Heart left ventricle (tissue), 16 donors: ENCODE results near the gene ICA1. TPM values are rescaled to one million over a fixed set of nuclear protein-coding genes. Genes with fewer than 3 reads are reported as not detected.

Source experiments
- ATAC-seq, 4 donors: fragments of 200-7000 bp; cut with Tn5 transposase; one replicate each; pipeline ENCODE4 v1.9.1; 2020 to 2022; ENCODE audit warnings: moderate library complexity in 4 of 4, mild to moderate bottlenecking in 3 of 4, moderate number of reproducible peaks in 1 of 4
- DNase-seq, 5 donors: peaks; one replicate each; pipeline ENCODE4 v3.0.0-alpha.2; 2020
- H3K27ac ChIP-seq, 12 donors: fragments of 200-600 bp; sonication (generic) in 4 of 12; one replicate each; pipeline versions ENCODE4 v1.5.0 to v1.8.0; 2016 to 2022; ENCODE audit warnings: mild to moderate bottlenecking in 2 of 12
- H3K27me3 ChIP-seq, 9 donors: fragments of 200-600 bp; sonication (generic) in 2 of 9; one replicate each; pipeline versions ENCODE4 v1.5.1 to v1.8.0; 2016 to 2022; ENCODE audit warnings: mild to moderate bottlenecking in 3 of 9
- H3K36me3 ChIP-seq, 9 donors: fragments of 200-600 bp; sonication (generic) in 2 of 9; one replicate each; pipeline versions ENCODE4 v1.5.0 to v1.8.0; 2018 to 2022; ENCODE audit warnings: mild to moderate bottlenecking in 2 of 9
- H3K4me1 ChIP-seq, 12 donors: fragments of 200-600 bp; sonication (generic) in 4 of 12; one replicate each; pipeline versions ENCODE4 v1.5.0 to v1.8.0; 2016 to 2022; ENCODE audit warnings: mild to moderate bottlenecking in 3 of 12
- H3K4me3 ChIP-seq, 12 donors: fragments of 200-600 bp; sonication (generic) in 4 of 12; one replicate each; pipeline versions ENCODE4 v1.5.0 to v1.8.0; 2017 to 2022; ENCODE audit warnings: mild to moderate bottlenecking in 9 of 12, moderate library complexity in 4 of 12
- H3K9me3 ChIP-seq, 12 donors: fragments of 200-600 bp; sonication (generic) in 4 of 12; one replicate each; pipeline versions ENCODE4 v1.5.0 to v1.8.0; 2016 to 2022; ENCODE audit warnings: mild to moderate bottlenecking in 1 of 12
- POLR2A ChIP-seq, 2 donors: fragments of 450-650 bp; IDR thresholded peaks; one replicate each; pipeline ENCODE4 v1.6.1; 2017; ENCODE audit warnings: antibody characterized with exemption in 2 of 2, mild to moderate bottlenecking in 2 of 2, moderate library complexity in 2 of 2
- WGBS, 4 donors: extraction: QIAGEN DNeasy Blood & Tissue Kit in 2 of 4; methylation state at CpG; one replicate each; pipeline versions ENCODE4 v1.1.5 to v1.1.7; 2013 to 2018; 5-methylcytosine and 5-hydroxymethylcytosine counted together
- intact Hi-C, 10 donors: fragments of 100-400 bp; cut with DNase I; formaldehyde crosslinking; loops; one replicate each; pipeline versions ENCODE4 v1.11.1 to v1.14.2; 2022
- polyA plus RNA-seq, 2 donors: library from polyadenylated mRNA; stranded (reverse); fragments of 200-250 nt; gene quantifications; one replicate each; pipeline ENCODE4 v1.2.3, GENCODE V29; 2013
- total RNA-seq, 9 donors: library from RNA; depleted of rRNA in 2 of 9; stranded (reverse); fragments of >200 nt in 2 of 9; fragmentation: NEBNext Ultra II Directional in 3 of 9; extraction: Animal tissue kit (Norgen Biotek cat#: 25700) in 3 of 9; gene quantifications; one replicate each; pipeline versions ENCODE4 v1.1.0 to v1.2.4, GENCODE V29; 2016 to 2023
- TF ChIP-seq, protein P1 (sequence below), 12 donors: fragments of 200-600 bp; sonication (generic) in 4 of 12; IDR thresholded peaks; one replicate each; pipeline versions ENCODE4 v1.5.0 to v1.8.0; 2018 to 2022; ENCODE audit warnings: antibody characterized with exemption in 12 of 12, mild to moderate bottlenecking in 5 of 12
- donor health status: ischemic (EF 13 %, LVEDD 7.1; RV severe dilation, severe dysfunction).
- donor health status: healthy with polysubstance abuse.
- donor health status: DM: no; HTN: yes; CAD: no.
- donor health status: DM: no; HTN: no; CAD: no.
- donor health status: ischemic (EF 25% LVEDD 6.9; RV normal size, moderate dysfunction).
- donor health status: ischemic (EF 25% LVEDD 5.7; RV mildly dilated, moderate dysfunction).
- donor health status: healthy.
- donor health status: DM: yes; HTN: yes; CAD: no.
- donor health status: ischemic (EF 35%, LVEDD 5.7; RV mildly dilated, moderate dysfunction).
- donor health status: nonischemic (EF 11% LVEDD 7.7; RV severe dilation, severe dysfunction).
- donor health status: DM: yes; HTN: yes; CAD: no.
- donor health status: PGD.
- donor health status: ischemic (EF 29% LVEDD 5.4; RV normal size, mild dysfunction).
- donor health status: nonischemic (EF 23%, LVEDD 6.1; RV moderate dilation, normal function).

Gene ICA1
- total and polyA plus RNA-seq, 11 donors = 23.8 to 74.4 (median 54.4) TPM

DNA sequence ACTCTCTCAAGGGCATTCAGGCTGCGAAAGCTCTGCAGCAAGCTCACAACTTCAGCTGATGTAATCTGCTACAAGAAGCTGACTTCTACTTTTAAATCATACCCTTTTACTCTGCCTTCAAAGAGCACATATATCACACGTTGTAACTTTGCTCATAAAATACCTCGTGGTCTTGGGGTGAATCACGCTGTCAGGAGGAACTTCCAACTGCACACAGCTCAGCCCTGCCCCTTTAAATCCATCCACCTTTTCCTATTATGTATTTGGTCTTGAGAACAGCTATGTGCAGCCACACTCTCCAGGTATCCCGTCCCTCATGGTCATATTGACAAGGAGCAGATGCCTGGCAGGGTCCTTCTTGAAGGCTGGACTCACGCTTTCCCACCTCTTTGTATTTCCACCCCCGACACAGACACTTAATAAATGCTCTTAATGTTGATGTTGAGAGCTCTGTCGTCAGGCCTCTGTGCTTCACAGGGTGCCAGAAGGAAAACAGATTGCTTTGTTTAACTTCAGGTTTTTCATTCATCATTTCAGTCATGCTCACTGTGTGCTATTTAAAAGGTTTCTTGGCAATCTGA lies 47.6 kb downstream of the ICA1 start:
- Histone ChIP-seq H3K27ac (peak overlapping the region in 1 of 12 donors; percentile 58), H3K36me3 (peaks cover 0 to 42% (median 13%) of the 10 kb centered on the region in 9 donors), H3K4me1 (peaks cover 0 to 43% (median 15%) of the 10 kb centered on the region in 12 donors), H3K27me3 (no peaks in the 10 kb centered on the region), H3K9me3 (no peaks in the 10 kb centered on the region), H3K4me3 (no peak overlapping the region)
- no peak for TF ChIP-seq POLR2A (IDR thresholded peaks at IDR 0.05)
- TF ChIP-seq, protein P1, sequence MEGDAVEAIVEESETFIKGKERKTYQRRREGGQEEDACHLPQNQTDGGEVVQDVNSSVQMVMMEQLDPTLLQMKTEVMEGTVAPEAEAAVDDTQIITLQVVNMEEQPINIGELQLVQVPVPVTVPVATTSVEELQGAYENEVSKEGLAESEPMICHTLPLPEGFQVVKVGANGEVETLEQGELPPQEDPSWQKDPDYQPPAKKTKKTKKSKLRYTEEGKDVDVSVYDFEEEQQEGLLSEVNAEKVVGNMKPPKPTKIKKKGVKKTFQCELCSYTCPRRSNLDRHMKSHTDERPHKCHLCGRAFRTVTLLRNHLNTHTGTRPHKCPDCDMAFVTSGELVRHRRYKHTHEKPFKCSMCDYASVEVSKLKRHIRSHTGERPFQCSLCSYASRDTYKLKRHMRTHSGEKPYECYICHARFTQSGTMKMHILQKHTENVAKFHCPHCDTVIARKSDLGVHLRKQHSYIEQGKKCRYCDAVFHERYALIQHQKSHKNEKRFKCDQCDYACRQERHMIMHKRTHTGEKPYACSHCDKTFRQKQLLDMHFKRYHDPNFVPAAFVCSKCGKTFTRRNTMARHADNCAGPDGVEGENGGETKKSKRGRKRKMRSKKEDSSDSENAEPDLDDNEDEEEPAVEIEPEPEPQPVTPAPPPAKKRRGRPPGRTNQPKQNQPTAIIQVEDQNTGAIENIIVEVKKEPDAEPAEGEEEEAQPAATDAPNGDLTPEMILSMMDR (IDR thresholded peaks at IDR 0.05) = no peak
- intact Hi-C loops = loop anchor here in 9 of 10 donors (10.0 kb wide), 6 partner anchors 450 to 1110 kb away; no protein-coding TSS in a partner anchor
- 50 to 57% (median 51%) methylated on average over 8 of the region's 8 CpGs for WGBS, 4 donors
- ATAC-seq (no peak), DNase-seq (no peak)

DNA sequence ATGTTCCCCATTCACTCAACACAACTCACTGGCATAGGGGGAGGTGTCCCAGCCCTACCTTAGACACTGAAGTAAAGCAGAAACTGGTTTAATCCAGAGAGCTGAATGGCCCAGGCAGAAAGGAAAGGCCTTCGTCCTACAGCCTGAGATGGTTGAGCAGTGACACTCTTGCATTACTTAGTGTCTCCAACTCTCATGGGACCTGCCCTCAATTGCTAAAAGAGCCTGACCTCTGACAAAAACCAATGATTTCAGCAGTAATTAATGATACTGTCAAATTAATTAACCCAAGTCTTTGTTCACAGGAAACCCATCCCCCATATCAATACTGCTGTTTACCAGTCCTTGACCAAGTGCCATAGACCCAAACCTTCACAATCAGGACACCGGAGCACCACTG lies 48.6 kb downstream of the ICA1 start:
- Histone ChIP-seq H3K4me1 (peaks cover 0 to 43% (median 15%) of the 10 kb centered on the region in 12 donors), H3K27ac (peak overlapping the region in 1 of 12 donors; percentile 58), H3K9me3 (no peaks in the 10 kb centered on the region), H3K27me3 (no peaks in the 10 kb centered on the region), H3K36me3 (peaks cover 0 to 32% (median 7%) of the 10 kb centered on the region in 9 donors), H3K4me3 (no peak overlapping the region)
- intact Hi-C loops = loop anchor here in 9 of 10 donors (10.0 kb wide), 6 partner anchors 449 to 1109 kb away; no protein-coding TSS in a partner anchor
- DNase-seq (no peak), ATAC-seq (no peak)
- no peak for TF ChIP-seq POLR2A (IDR thresholded peaks at IDR 0.05)
- TF ChIP-seq, protein P1 (IDR thresholded peaks at IDR 0.05) = no peak
- WGBS, 4 donors = 91 to 92% (median 92%) methylated on average over 2 of the region's 2 CpGs

DNA sequence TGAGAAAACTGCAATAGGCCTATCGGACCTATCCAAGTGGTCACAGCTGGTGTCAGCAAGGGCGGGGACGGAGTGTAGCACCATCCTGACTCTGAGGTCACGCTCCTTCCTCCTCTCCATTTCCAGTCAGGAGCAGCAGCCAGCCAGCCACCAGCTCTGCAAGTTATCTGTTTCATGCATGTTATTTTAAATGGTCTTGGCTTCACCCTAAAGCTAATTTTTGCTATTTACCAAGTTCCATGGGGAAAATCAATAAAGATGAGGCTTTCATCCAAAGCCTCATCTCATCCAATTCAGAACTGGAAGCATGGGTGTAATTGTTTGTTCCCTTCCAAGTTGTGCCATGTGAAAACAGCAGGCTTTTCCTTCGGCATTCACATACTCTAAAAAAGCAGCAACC lies 49.3 kb downstream of the ICA1 start:
- DNase-seq (no peak), ATAC-seq (peak in 3 of 4 donors; percentile 32 to 63 (median 47))
- Histone ChIP-seq H3K36me3 (peaks cover 0 to 25% (median 4%) of the 10 kb centered on the region in 9 donors), H3K27ac (peak overlapping the region in 1 of 12 donors; percentile 54), H3K4me1 (peaks cover 0 to 43% (median 15%) of the 10 kb centered on the region in 12 donors), H3K27me3 (no peaks in the 10 kb centered on the region), H3K4me3 (no peak overlapping the region), H3K9me3 (no peaks in the 10 kb centered on the region)
- intact Hi-C loops = loop anchor here in 9 of 10 donors (10.0 kb wide), 6 partner anchors 448 to 1108 kb away; no protein-coding TSS in a partner anchor
- TF ChIP-seq POLR2A (IDR thresholded peaks at IDR 0.05) = no peak
- TF ChIP-seq, protein P1 (IDR thresholded peaks at IDR 0.05) = no peak
- WGBS, 4 donors = 46 to 79% (median 68%) methylated on average over 5 of the region's 5 CpGs

DNA sequence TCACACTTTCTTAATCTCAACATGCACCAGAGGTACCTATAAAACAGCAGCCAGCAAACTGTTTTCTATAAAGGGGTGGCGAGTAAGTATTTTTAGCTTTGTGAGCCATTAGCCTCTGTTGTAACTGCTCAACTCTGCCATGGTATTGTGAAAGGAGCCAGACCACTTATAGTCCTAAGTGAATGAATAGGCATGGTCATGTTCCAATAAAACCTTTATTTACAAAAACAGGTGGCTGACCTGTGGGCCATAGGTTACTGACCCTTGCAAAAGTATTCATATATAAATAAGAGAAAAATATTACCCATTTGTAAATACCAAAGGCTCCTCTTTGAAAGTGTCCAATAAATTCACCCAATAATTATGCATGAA lies 50.3 kb downstream of the ICA1 start:
- intact Hi-C loops = loop anchor here in 9 of 10 donors (10.0 kb wide), 6 partner anchors 447 to 1107 kb away; no protein-coding TSS in a partner anchor
- DNase-seq = no peak
- H3K9me3 ChIP-seq = no peaks in the 10 kb centered on the region
- H3K27ac ChIP-seq = peak overlapping the region in 10 of 12 donors; percentile 44 to 75 (median 56)
- H3K36me3 ChIP-seq = peaks cover 0 to 22% (median 4%) of the 10 kb centered on the region in 9 donors
- no peak overlapping the region for H3K4me3 ChIP-seq
- H3K27me3 ChIP-seq = no peaks in the 10 kb centered on the region
- WGBS, 4 donors = 45 to 73% (median 60%) methylated on average over 1 of the region's 1 CpG
- TF ChIP-seq, protein P1 (IDR thresholded peaks at IDR 0.05) = no peak
- no peak for TF ChIP-seq POLR2A (IDR thresholded peaks at IDR 0.05)
- peak; percentile 83 to 90 (median 87) for ATAC-seq
- peaks cover 0 to 39% (median 14%) of the 10 kb centered on the region in 12 donors for H3K4me1 ChIP-seq
